Keratinocyte (primary cell): Measurements from ENCODE around the gene PSMB5.

ENCODE experiments used
- EZH2 ChIP-seq: IDR thresholded peaks from one replicate; pipeline ENCODE4 v1.6.1; 2012; ENCODE audit warnings: inconsistent platforms, mild to moderate bottlenecking, low read length, moderate library complexity
- TF ChIP-seq, protein P1 (sequence below), 3 experiments: IDR thresholded peaks in 1 of 3; conservative IDR thresholded peaks in 1 of 3; optimal IDR thresholded peaks in 1 of 3; 2 replicates in 2 of 3; 3 replicates in 1 of 3; pipeline versions ENCODE3 to v1.5.1; 2011; ENCODE audit warnings: low read length in 3 of 3, mild to moderate bottlenecking in 3 of 3, moderate library complexity in 2 of 3, control low read depth in 1 of 3, inconsistent platforms in 1 of 3; ENCODE audit not compliant: insufficient read depth in 2 of 3; ENCODE audit errors: extremely low read depth in 1 of 3

GRCh38 chr14:22980672-22981089 is 54.0 kb downstream of the PSMB5 start:
- TF ChIP-seq, protein P1, sequence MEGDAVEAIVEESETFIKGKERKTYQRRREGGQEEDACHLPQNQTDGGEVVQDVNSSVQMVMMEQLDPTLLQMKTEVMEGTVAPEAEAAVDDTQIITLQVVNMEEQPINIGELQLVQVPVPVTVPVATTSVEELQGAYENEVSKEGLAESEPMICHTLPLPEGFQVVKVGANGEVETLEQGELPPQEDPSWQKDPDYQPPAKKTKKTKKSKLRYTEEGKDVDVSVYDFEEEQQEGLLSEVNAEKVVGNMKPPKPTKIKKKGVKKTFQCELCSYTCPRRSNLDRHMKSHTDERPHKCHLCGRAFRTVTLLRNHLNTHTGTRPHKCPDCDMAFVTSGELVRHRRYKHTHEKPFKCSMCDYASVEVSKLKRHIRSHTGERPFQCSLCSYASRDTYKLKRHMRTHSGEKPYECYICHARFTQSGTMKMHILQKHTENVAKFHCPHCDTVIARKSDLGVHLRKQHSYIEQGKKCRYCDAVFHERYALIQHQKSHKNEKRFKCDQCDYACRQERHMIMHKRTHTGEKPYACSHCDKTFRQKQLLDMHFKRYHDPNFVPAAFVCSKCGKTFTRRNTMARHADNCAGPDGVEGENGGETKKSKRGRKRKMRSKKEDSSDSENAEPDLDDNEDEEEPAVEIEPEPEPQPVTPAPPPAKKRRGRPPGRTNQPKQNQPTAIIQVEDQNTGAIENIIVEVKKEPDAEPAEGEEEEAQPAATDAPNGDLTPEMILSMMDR (optimal IDR thresholded peaks at IDR 0.05 in 1 of 3, IDR thresholded peaks at IDR 0.05 in 1 of 3, conservative IDR thresholded peaks at IDR 0.05 in 1 of 3; ENCODE audit: extremely low read depth in 1 of 3, insufficient read depth in 2 of 3, low read length in 3 of 3) = no peak
- no peak for TF ChIP-seq EZH2
